ENCODE results near the gene ZNF521.

The ZNF521 gene

DNA sequence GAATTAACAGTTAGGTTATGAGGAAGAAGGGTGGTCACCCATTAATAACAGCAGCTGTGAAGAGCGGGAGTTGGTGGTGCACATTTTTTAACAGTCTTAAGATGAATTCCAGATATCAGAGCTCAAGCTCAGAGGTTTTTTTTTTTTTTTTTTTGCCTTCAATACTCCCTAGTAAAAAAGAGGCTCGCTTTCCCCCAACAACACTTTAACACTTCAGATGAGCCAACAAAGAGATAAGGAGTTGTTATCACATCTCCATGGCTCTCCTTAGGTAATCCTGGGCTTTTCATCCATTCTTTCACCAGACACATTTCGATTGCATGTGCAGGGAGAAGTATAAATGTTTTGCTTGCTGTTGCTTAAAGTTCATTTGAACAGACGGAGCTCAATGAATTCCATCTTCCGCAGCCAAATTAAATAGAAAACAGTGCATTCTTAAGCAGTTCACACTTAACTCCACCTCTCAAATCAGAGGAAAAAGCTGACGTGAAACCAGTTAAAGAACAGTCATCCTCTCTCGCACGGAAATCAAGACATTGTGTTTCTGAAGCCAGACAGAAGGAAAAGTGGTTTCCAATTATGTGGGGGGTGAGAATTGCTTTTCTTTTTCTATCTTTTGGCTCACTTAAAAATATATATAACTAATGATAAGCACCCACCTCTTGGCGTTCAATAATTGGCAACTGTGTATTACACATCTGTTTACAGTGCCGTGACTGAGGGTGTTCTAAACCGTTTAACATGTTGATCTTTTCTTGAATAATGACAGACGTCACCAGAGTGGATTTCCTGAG is 118.2 kb downstream of the ZNF521 start:
- Histone ChIP-seq H3K9ac (ENCODE audit: low read length) (no peak overlapping the region), H3K4me3 (ENCODE audit: low read length) (no peak overlapping the region), H3K4me1 (ENCODE audit: control insufficient read depth, low read depth, low read length) (peaks cover 9% of the 10 kb centered on the region), H3K36me3 (ENCODE audit: control insufficient read depth, low read depth, low read length) (no peaks in the 10 kb centered on the region), H3K27ac (ENCODE audit: low read length) (no peak overlapping the region), H3K9me3 (ENCODE audit: control insufficient read depth, low read depth, low read length) (no peaks in the 10 kb centered on the region), H3K27me3 (ENCODE audit: control insufficient read depth, insufficient read depth, low read length) (no peaks in the 10 kb centered on the region)

DNA sequence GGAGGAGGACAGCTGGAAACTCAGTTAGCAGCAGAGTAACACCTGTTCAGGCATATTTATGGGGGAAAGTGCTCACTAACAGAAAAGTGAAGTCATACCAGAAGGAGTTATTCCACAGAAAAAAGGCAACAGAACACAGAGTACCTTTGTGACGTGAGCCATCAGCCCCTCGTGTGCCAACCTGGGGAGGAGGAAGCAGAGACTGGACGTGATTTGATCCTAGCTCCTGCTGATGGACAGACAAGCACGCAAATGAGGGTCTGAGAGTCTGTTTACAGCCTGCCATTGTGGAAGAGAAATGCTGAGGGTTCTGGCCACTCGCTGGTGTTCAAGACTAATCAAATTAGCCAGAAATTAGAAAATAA is 120.7 kb downstream of the ZNF521 start:
- no peaks in the 10 kb centered on the region for H3K27me3 ChIP-seq (ENCODE audit: control insufficient read depth, insufficient read depth, low read length)
- H3K27ac ChIP-seq (ENCODE audit: low read length), result no peak overlapping the region
- H3K9me3 ChIP-seq (ENCODE audit: control insufficient read depth, low read depth, low read length), result no peaks in the 10 kb centered on the region
- peaks cover 9% of the 10 kb centered on the region for H3K36me3 ChIP-seq (ENCODE audit: control insufficient read depth, low read depth, low read length)
- H3K4me3 ChIP-seq (ENCODE audit: low read length), result no peak overlapping the region
- H3K9ac ChIP-seq (ENCODE audit: low read length), result no peak overlapping the region
- H3K4me1 ChIP-seq (ENCODE audit: control insufficient read depth, low read depth, low read length), result peaks cover 9% of the 10 kb centered on the region

DNA sequence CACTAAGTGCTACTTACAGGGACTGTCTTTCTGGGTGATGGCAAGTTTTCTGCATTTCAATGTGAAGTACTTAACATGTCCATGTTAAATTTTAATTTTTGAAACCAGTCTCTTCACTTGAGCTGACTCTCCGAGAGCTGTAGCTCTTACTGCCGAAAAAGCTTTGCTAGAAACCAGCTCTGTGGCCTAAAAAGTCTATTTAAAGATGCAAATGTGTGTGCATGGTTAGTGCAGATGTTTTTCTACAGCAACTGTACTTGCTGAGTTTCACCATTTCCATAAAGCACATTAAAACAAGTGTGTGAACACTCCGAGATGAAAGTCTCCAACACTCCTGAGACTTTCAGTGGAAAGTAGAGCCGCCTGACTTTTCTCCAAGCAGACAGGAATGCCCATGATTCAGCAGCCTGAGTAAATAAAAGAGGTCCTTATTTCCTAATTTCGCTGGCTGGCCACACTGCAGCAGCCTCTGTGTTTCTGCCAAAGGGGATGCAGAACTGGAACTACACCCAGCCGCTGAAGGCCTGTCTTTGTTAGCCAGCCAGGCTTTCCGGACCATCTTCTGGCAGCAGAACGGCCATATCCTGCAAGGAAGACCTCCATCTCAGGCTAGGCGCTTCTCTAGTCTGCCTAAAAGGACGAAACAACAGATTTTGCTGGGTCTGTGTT is 121.2 kb downstream of the ZNF521 start:
- Histone ChIP-seq H3K9me3 (ENCODE audit: control insufficient read depth, low read depth, low read length) (no peaks in the 10 kb centered on the region), H3K4me3 (ENCODE audit: low read length) (no peak overlapping the region), H3K27me3 (ENCODE audit: control insufficient read depth, insufficient read depth, low read length) (no peaks in the 10 kb centered on the region), H3K4me1 (ENCODE audit: control insufficient read depth, low read depth, low read length) (peaks cover 9% of the 10 kb centered on the region), H3K9ac (ENCODE audit: low read length) (no peak overlapping the region), H3K27ac (ENCODE audit: low read length) (no peak overlapping the region), H3K36me3 (ENCODE audit: control insufficient read depth, low read depth, low read length) (peaks cover 14% of the 10 kb centered on the region)

DNA sequence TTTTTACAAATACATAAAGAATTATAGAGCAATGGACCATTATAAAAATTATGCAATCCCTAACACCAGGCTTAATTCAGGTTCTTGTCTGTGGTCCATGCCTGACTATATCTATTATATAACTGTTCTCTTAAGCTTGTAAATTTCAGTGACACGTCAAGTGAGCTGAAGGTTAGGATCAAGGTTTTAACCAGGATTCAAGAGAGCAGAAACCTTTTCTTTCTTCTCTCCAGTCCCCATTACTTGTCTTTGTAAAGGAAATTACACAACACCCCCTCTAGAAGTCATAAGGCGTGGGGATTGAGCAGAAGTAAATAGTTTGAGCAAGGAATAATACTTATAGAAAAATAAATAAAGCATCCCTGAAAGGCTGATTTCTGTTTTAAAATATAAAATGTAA is 122.0 kb downstream of the ZNF521 start:
- Histone ChIP-seq H3K36me3 (ENCODE audit: control insufficient read depth, low read depth, low read length) (peaks cover 20% of the 10 kb centered on the region), H3K27ac (ENCODE audit: low read length) (no peak overlapping the region), H3K9me3 (ENCODE audit: control insufficient read depth, low read depth, low read length) (no peaks in the 10 kb centered on the region), H3K4me1 (ENCODE audit: control insufficient read depth, low read depth, low read length) (peaks cover 9% of the 10 kb centered on the region), H3K27me3 (ENCODE audit: control insufficient read depth, insufficient read depth, low read length) (no peaks in the 10 kb centered on the region), H3K9ac (ENCODE audit: low read length) (no peak overlapping the region), H3K4me3 (ENCODE audit: low read length) (no peak overlapping the region)

DNA sequence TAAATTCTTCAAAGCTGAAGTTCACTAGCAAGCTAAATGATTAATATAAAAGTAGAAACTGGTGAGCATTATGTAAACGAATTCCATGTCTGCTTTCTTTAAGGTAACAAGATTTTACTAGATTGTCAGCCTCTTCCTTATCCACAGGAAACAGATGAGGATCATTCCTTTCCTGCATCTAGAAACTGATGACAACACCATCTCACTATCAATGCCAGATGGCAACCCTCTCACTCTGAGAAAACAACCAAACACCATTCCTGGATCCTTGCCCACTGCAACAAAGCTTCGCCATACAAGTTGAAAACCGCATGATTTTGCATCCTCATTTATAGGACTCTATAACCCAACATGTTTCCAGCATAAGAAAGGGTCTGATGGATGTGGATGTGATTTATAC is 122.9 kb downstream of the ZNF521 start:
- H3K9me3 ChIP-seq (ENCODE audit: control insufficient read depth, low read depth, low read length), result no peaks in the 10 kb centered on the region
- no peaks in the 10 kb centered on the region for H3K27me3 ChIP-seq (ENCODE audit: control insufficient read depth, insufficient read depth, low read length)
- no peak overlapping the region for H3K9ac ChIP-seq (ENCODE audit: low read length)
- no peak overlapping the region for H3K4me3 ChIP-seq (ENCODE audit: low read length)
- H3K27ac ChIP-seq (ENCODE audit: low read length), result no peak overlapping the region
- H3K36me3 ChIP-seq (ENCODE audit: control insufficient read depth, low read depth, low read length), result peaks cover 20% of the 10 kb centered on the region
- H3K4me1 ChIP-seq (ENCODE audit: control insufficient read depth, low read depth, low read length), result peaks cover 9% of the 10 kb centered on the region

DNA sequence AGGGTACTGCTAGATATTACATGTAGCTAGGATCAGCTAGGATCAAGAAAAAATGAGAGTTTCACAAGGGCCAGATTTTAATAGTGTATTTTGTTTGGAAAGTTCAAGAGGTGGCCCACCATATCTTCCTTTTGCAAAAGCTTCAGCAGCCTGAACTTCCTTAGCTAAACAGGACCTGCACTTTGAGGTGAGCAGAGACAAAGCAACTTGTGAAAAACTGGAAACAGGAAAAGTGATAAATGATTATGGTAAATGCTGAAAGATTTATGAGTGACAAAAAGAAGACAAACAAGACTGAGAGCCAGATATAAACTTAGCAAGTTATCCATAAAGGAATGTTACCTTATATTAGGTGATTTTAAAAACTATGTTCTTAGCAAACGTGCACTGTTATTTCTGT is 123.6 kb downstream of the ZNF521 start:
- no peak overlapping the region for H3K4me3 ChIP-seq (ENCODE audit: low read length)

DNA sequence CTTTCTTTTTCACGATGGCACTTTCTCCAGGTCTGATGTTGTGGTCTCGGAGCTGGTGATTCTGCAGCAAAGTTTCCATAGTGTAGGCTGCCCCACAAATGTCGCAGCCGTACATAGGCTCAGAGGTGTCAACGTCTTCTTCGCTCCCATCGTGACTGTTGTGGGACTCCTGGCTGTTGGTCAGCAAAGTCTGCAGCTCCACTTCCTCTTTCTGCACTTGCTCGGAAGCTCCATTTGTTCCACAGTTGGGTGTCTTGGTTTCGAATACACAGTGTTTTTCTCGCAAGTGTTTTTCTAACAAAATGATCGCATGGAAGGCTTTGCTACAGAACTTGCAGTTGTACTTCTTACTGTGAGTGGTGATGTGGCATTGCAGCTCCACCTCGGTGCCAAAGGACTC is 126.8 kb downstream of the ZNF521 start:
- Histone ChIP-seq H3K4me1 (ENCODE audit: control insufficient read depth, low read depth, low read length) (peaks cover 10% of the 10 kb centered on the region), H3K9ac (ENCODE audit: low read length) (no peak overlapping the region)

More for the DNA sequence above, 123.6 kb downstream of the ZNF521 start:
- H3K9me3 ChIP-seq (ENCODE audit: control insufficient read depth, low read depth, low read length), result no peaks in the 10 kb centered on the region
- H3K4me1 ChIP-seq (ENCODE audit: control insufficient read depth, low read depth, low read length), result peaks cover 12% of the 10 kb centered on the region
- H3K9ac ChIP-seq (ENCODE audit: low read length), result no peak overlapping the region
- no peaks in the 10 kb centered on the region for H3K27me3 ChIP-seq (ENCODE audit: control insufficient read depth, insufficient read depth, low read length)
- no peak overlapping the region for H3K27ac ChIP-seq (ENCODE audit: low read length)
- peaks cover 20% of the 10 kb centered on the region for H3K36me3 ChIP-seq (ENCODE audit: control insufficient read depth, low read depth, low read length)

DNA sequence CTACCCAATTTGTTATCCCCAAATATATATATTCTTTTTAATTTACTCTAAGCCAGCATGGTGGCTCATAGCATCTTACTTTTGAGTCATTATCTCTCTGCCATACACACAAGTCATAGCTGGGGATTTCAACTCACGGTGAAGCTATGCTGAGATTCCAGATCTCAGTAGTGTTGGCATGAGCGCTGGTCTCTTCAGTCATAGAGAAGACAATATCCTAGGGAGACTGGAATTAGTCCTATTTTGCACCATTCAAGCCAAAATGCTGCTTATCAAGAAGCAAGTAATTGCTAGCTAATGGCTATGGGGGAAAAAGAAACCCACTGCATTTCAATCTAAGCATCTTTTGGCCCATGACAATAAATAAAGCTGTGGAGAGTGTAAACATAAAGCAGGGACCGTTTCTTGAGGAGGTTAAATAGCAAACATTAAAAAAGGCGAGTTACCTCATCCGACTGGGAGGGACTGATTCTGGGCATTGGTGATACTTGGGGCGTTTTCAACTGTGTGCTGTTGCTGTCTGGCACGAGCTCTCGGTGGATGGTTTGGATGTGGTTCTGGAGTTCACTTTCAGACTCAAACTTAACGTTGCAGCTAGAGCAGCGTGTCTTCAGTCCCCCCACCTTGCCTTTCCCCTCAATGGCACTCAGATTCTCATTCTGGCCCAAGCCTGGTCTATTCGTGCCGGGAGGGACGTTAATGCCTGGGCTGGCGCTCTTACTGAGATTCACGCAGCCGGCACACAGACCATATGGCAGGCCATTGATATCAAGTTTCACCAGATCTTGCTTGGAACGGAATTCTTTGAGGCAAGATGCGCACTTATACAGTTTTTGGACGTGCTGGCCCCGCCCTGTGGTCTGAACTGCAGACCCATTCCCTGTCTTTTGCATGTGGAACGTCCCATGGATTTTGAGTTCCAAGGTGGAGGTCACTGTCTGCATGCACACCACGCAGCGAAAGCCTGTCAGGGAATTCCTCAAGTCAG is 127.8 kb downstream of the ZNF521 start:
- Histone ChIP-seq H3K4me1 (ENCODE audit: control insufficient read depth, low read depth, low read length) (peaks cover 10% of the 10 kb centered on the region), H3K27me3 (ENCODE audit: control insufficient read depth, insufficient read depth, low read length) (no peaks in the 10 kb centered on the region), H3K4me3 (ENCODE audit: low read length) (no peak overlapping the region), H3K36me3 (ENCODE audit: control insufficient read depth, low read depth, low read length) (peaks cover 20% of the 10 kb centered on the region), H3K9me3 (ENCODE audit: control insufficient read depth, low read depth, low read length) (no peaks in the 10 kb centered on the region), H3K9ac (ENCODE audit: low read length) (no peak overlapping the region), H3K27ac (ENCODE audit: low read length) (no peak overlapping the region)

More for the DNA sequence above, 126.8 kb downstream of the ZNF521 start:
- H3K27me3 ChIP-seq (ENCODE audit: control insufficient read depth, insufficient read depth, low read length), result no peaks in the 10 kb centered on the region
- H3K4me3 ChIP-seq (ENCODE audit: low read length), result no peak overlapping the region
- H3K36me3 ChIP-seq (ENCODE audit: control insufficient read depth, low read depth, low read length), result peaks cover 20% of the 10 kb centered on the region
- H3K9me3 ChIP-seq (ENCODE audit: control insufficient read depth, low read depth, low read length), result no peaks in the 10 kb centered on the region
- H3K27ac ChIP-seq (ENCODE audit: low read length), result no peak overlapping the region

DNA sequence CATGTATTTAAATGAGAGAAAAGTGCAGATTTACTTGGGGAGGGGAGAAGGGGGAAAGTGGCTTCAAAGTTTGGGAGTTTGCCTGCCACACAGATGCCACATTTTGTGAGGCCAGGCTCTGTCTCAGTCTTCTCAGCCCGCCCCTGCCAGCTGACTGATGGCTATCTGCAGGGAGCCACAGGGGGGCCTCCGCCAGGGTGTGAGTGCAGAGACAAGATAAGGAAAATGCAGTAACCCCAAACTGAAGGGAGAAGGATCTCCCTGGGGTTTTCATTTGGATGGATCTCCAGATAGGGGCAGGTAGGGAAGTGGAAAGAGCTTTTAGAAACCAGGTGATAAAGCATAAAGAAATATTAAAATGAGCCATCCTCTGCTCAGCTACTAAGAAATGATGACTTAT is 128.8 kb downstream of the ZNF521 start:
- H3K9ac ChIP-seq (ENCODE audit: low read length), result no peak overlapping the region
- peaks cover 10% of the 10 kb centered on the region for H3K4me1 ChIP-seq (ENCODE audit: control insufficient read depth, low read depth, low read length)
- no peak overlapping the region for H3K4me3 ChIP-seq (ENCODE audit: low read length)
- no peak overlapping the region for H3K27ac ChIP-seq (ENCODE audit: low read length)
- H3K9me3 ChIP-seq (ENCODE audit: control insufficient read depth, low read depth, low read length), result no peaks in the 10 kb centered on the region
- no peaks in the 10 kb centered on the region for H3K27me3 ChIP-seq (ENCODE audit: control insufficient read depth, insufficient read depth, low read length)
- peaks cover 20% of the 10 kb centered on the region for H3K36me3 ChIP-seq (ENCODE audit: control insufficient read depth, low read depth, low read length)

DNA sequence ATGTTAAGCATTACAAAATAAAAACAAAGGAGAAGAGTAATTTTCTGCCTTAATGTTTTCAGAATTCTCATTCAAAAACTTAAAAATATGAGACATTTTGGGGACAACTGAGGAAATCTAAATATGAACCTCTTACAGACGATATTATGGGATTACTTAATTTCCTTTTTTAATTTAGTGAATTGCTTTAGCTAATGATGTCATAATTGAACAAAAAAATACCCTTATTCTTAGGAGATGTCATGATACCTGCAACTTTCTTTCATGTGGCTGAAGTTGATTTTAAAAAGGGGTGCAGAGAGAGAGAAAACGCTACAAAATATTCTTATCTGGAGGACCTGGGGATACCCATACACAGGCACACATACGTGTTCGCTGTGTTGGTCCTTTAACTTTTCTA is 129.3 kb downstream of the ZNF521 start:
- Histone ChIP-seq H3K9ac (ENCODE audit: low read length) (no peak overlapping the region), H3K36me3 (ENCODE audit: control insufficient read depth, low read depth, low read length) (peaks cover 20% of the 10 kb centered on the region), H3K27ac (ENCODE audit: low read length) (no peak overlapping the region), H3K4me3 (ENCODE audit: low read length) (no peak overlapping the region), H3K4me1 (ENCODE audit: control insufficient read depth, low read depth, low read length) (peaks cover 10% of the 10 kb centered on the region), H3K27me3 (ENCODE audit: control insufficient read depth, insufficient read depth, low read length) (no peaks in the 10 kb centered on the region), H3K9me3 (ENCODE audit: control insufficient read depth, low read depth, low read length) (no peaks in the 10 kb centered on the region)

DNA sequence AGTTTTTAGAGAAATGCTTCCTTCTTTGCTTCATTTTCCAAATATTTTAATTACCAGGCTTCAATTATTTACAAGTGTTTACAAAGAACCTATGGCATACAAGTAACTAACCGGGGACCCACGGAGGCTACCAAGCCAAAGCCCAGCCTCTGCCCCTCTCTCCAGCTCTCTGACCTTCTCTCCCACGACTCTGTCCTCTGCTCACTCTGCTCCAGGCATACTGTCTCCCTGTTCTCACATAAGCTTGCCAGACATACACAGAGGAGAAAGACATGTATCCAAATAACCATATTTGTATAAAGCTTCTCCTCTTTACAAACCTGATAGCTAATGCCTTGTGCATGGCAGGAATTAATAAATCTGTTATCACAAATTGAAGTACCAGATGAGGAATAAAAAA is 141.3 kb downstream of the ZNF521 start:
- H3K27ac ChIP-seq (ENCODE audit: low read length), result no peak overlapping the region
- H3K9me3 ChIP-seq (ENCODE audit: control insufficient read depth, low read depth, low read length), result no peaks in the 10 kb centered on the region
- no peak overlapping the region for H3K9ac ChIP-seq (ENCODE audit: low read length)
- H3K4me1 ChIP-seq (ENCODE audit: control insufficient read depth, low read depth, low read length), result no peaks in the 10 kb centered on the region
- no peak overlapping the region for H3K4me3 ChIP-seq (ENCODE audit: low read length)
- H3K36me3 ChIP-seq (ENCODE audit: control insufficient read depth, low read depth, low read length), result no peaks in the 10 kb centered on the region
- no peaks in the 10 kb centered on the region for H3K27me3 ChIP-seq (ENCODE audit: control insufficient read depth, insufficient read depth, low read length)

All from iPS-18a (cell line).